ENCODE results near the gene DNHD1. TPM values are rescaled to one million over a fixed set of nuclear protein-coding genes. Genes with fewer than 3 reads are reported as not detected.

DNHD1 gene
- total and polyA plus RNA-seq, 2 of the 4 experiments (the other 2 are of a cell fraction): 1.8 to 3.6 TPM

DNA sequence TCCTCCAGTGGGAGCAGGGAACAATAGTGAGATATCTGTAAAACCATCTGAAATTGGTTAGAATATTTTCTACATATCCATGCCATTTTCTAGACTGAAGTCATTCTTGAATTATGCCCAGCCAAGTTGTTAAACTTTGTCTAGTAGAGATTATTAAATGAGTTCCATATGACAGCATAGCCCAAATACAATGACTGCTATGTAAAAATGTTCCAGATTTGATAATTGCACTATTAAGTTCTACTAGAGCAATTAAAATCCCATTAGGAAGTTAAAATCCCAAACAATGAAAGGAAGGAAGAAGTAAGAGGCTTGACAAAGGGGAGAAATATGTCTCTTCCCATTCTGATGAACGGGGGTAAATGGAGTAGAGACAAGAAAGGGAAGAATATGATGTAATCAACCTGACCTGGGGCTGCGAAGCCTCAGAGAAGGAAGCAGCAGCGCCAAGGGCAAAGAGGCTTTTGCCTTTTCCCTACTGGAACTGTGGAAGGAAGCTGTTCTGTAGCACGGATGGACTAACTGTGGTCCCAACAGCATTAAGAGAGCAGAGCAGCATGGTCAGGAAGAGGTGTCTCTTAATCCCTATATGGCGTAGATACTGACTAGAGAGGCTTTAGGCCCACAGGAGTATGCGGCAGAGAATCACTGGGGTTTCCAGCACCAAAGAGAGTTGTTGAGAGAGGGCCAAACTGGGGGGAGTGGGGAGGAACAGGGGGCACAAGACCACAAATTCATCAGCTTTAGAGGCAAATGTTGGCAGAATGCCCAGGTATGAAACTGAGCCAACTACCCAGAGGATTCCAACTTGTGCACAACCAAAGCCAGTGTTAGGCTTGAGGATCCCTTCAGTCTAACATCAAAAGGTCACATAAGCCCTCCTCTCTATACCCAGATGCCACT lies 79.6 kb downstream of the DNHD1 start (continued):
- no peak for TF ChIP-seq MXI1 (IDR thresholded peaks at IDR 0.05; ENCODE audit: borderline replicate concordance, low read depth, low read length)

DNA sequence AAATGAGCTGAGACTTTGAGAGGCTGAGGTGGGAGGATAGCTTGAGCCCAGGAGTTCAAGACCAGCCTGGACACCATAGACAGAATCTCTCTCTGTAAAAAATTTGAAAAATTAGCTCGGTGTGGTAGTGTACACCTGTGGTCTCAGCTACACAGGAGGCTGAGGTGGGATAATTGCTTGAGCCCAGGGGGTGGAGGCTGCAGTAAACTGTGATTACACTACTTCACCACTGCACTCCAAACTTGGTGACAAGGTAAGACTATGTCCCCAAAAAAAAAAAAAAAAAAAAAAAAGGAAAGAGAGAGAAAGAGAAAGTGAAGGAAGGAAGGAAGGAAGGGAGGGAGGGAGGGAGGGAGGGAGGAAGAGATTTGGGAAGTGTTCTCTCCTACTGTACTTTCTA lies 81.1 kb downstream of the DNHD1 start:
- no peak overlapping the region for H3K27ac ChIP-seq (ENCODE audit: insufficient read depth, low read length)
- no peaks in the 10 kb centered on the region for H3K27me3 ChIP-seq (ENCODE audit: control insufficient read depth, insufficient read depth, low read length)
- ATAC-seq (ENCODE audit: low read depth) (no peak), DNase-seq (no peak)
- H3K79me1 ChIP-seq (ENCODE audit: low read depth in 1 of 2, low read length in 2 of 2): peaks cover 0 to 6% of the 10 kb centered on the region in 2 experiments; a peak in 2 of 4 replicates
- H3K56ac ChIP-seq (ENCODE audit: extremely low read depth, insufficient read depth, low read length): no peak overlapping the region
- H3K4me2 ChIP-seq (ENCODE audit: low read depth, low read length): no peak overlapping the region
- H3K4me3 ChIP-seq (ENCODE audit: insufficient read depth, low read depth, low read length): no peak overlapping the region
- no CpG with 5 or more reads among the region's 1 CpG for WGBS, 2 experiments (ENCODE audit: extremely low coverage in 2 of 2, insufficient read length in 1 of 2)
- H3K18ac ChIP-seq (ENCODE audit: low read depth, low read length): no peak overlapping the region
- H3K36me3 ChIP-seq (ENCODE audit: control insufficient read depth, insufficient read depth, low read length): no peaks in the 10 kb centered on the region
- no peak overlapping the region for H3K9ac ChIP-seq (ENCODE audit: low read depth, low read length)
- dilution Hi-C loops (cut with HindIII; ENCODE audit: low sequenced_read_pairs, unreplicated experiment) (no loop called here), intact Hi-C loops (cut with micrococcal nuclease) (no loop called here), in situ Hi-C loops (cut with MboI; ENCODE audit: low sequenced_read_pairs) (no loop called here)
- H2AK9ac ChIP-seq (replicated peaks; ENCODE audit: low read depth, low read length, poor library complexity): no peak overlapping the region
- H2AFZ ChIP-seq (replicated peaks; ENCODE audit: low read length, poor library complexity): no peak overlapping the region
- H2BK5ac ChIP-seq (ENCODE audit: low read depth, low read length, poor library complexity, severe bottlenecking): no peak overlapping the region
- no TSS peak for BruUV-seq (replicated peaks)
- H3K14ac ChIP-seq (replicated peaks; ENCODE audit: low read depth, low read length): no peak overlapping the region
- H3K4me1 ChIP-seq (ENCODE audit: control insufficient read depth, insufficient read depth, low read length): peaks cover 4% of the 10 kb centered on the region; the same call in 1 of the 2 replicates
- no peak overlapping the region for H4K91ac ChIP-seq (ENCODE audit: insufficient read depth, low read depth, low read length)
- no peak overlapping the region for H4K8ac ChIP-seq (ENCODE audit: low read depth in 2 of 2, low read length in 2 of 2)
- H2BK20ac ChIP-seq (ENCODE audit: low read depth, low read length): no peak overlapping the region
- H2AK5ac ChIP-seq (ENCODE audit: low read depth, low read length): no peak overlapping the region
- no peak overlapping the region for H3K23ac ChIP-seq (ENCODE audit: low read depth, low read length)
- POLR2A ChIA-PET (ENCODE audit: unreplicated experiment): no interaction called here
- H4K20me1 ChIP-seq (ENCODE audit: insufficient read depth, low read length): no peaks in the 10 kb centered on the region
- H3K4ac ChIP-seq (ENCODE audit: low read depth, low read length): no peak overlapping the region
- no peak for TF ChIP-seq MAFK (IDR thresholded peaks at IDR 0.05; ENCODE audit: low read depth, low read length)
- no peak for TF ChIP-seq FOS (IDR thresholded peaks at IDR 0.05; ENCODE audit: low read depth, low read length)
- H4K5ac ChIP-seq (ENCODE audit: low read depth, low read length): no peak overlapping the region
- H2BK120ac ChIP-seq (ENCODE audit: low read depth, low read length): no peak overlapping the region
- H2BK15ac ChIP-seq (ENCODE audit: low read depth, low read length): no peak overlapping the region
- H3K9me1 ChIP-seq (ENCODE audit: insufficient read depth, low read length): peaks cover 10% of the 10 kb centered on the region; the same call in 1 of the 2 replicates
- CTCF ChIA-PET: no interaction called here
- H3K9me3 ChIP-seq (ENCODE audit: control insufficient read depth, insufficient read depth, low read length): no peaks in the 10 kb centered on the region
